KOPT-K1 (cell line): ENCODE data around the gene WRAP73.

ENCODE experiments used
- H3K27ac ChIP-seq: fragments of 200-600 bp; sonication (generic); 2 replicates; pipeline ENCODE4 v1.5.1; 2016; ENCODE audit warnings: antibody characterized with exemption, mild to moderate bottlenecking, low read depth, low read length; ENCODE audit not compliant: poor library complexity, severe bottlenecking
- H3K36me3 ChIP-seq: fragments of 200-600 bp; sonication (generic); 2 replicates; pipeline ENCODE4 v1.5.1; 2017; ENCODE audit warnings: antibody characterized with exemption, mild to moderate bottlenecking, low read length, moderate library complexity; ENCODE audit not compliant: insufficient read depth
- H3K9me3 ChIP-seq: fragments of 200-600 bp; sonication (generic); 2 replicates; pipeline ENCODE4 v1.5.1; 2017; ENCODE audit warnings: antibody characterized with exemption, low read length, mild to moderate bottlenecking; ENCODE audit not compliant: insufficient read depth, poor library complexity, severe bottlenecking

The WRAP73 gene

DNA sequence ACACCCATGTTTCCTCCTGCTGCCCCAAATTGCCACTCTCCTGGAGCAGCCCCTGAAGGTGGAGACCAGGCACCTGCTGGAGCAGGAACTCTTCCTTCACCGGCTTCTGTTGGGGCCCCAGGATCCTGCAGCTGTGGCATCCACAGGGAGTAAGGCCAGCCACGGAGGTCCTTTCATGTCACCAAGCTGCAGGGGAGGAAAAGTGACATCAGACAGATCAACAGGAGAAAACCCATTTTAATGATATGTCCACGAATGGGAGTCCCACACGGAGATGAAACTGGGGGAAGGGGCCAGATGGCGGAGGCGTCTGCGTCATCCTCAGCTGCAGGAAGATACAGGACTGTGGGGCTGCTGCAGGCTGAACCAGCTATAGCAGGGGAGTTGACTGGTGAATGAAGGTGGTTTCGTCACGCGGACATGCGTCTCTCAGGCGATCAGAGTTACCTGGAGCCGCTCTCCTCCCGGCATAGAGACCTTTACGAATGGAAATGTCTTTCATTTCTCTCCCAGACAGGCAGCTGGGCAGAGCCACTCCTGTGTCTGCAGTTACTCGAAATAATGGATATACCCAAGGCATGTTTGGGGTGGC is 12.3 kb upstream of the WRAP73 start:
- Histone ChIP-seq H3K27ac (no peak overlapping the region), H3K9me3 (no peaks in the 10 kb centered on the region), H3K36me3 (no peaks in the 10 kb centered on the region)

DNA sequence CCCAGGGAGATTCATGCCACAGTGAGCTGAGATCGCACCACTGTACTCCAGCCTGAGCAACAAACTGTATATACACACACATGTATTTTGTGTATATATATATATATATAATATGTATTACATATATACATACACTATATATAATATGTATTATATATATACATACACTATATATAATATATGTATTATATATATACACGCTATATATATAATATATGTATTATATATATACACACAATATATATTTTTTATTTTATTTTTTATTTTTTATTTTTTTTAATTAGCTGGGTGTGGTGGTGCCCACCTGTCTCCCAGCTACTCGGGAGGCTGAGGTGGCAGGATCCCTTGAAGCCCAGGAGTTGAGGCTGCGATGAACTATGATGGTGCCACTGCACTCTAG is 11.7 kb upstream of the WRAP73 start:
- Histone ChIP-seq H3K9me3 (no peaks in the 10 kb centered on the region), H3K36me3 (no peaks in the 10 kb centered on the region), H3K27ac (no peak overlapping the region)

DNA sequence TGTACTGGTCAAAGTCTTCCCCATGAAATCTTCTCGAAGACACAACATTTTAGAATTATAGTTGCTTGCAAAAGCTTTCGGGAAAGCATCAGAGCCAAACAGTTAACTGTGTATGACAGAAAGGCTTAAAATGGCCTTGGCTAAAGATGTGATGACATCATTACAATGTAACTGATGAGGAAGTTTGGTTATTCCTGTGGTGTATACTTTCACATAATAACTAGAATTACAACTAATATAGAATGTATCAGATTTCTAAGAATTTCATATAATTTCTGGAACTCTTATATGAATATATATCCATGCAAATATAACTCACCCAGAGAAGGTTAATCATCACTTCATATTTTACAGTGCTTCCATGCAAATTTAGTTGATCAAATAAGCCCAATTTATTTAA is 10.8 kb upstream of the WRAP73 start:
- Histone ChIP-seq H3K27ac (no peak overlapping the region), H3K9me3 (no peaks in the 10 kb centered on the region), H3K36me3 (no peaks in the 10 kb centered on the region)

DNA sequence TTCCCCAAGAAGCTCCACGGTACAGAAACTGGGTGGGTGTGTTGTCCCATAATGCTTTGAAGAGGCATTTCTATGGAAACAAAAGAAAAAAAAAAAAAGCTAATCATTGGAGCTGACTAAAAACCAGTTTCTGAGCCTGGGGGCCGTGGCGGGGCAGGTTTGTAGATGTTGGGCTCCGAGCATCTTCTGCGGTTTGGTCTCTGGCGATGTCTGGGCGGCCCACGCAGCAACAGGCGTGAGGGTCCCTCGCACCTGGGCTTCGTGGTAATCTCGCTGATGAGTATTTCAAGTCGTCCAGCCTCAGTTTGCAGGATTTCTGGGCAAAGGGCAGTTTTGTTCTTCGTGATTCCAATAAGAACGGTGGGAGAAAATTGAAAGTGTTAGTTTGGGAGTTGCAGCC is 9.2 kb upstream of the WRAP73 start:
- Histone ChIP-seq H3K9me3 (no peaks in the 10 kb centered on the region), H3K27ac (no peak overlapping the region), H3K36me3 (no peaks in the 10 kb centered on the region)

DNA sequence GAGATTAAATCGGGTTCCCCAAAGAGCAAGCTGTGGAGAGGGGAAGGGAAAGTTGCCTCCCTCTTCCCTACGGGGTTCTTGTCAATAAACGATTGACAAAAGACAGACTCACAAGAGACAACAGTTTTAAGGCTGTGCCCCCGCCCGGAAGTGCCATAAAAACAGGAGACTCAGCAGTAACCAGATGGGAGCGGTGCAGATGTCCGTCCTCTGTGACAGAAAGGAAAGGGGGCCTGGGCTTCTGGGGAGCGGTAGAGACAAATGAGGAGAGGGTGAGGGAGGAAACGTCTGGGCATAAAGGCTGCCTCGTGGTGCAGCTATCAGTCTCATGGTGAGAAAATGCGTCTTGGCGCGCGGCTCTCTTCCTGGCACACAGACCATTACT is 8.3 kb upstream of the WRAP73 start:
- Histone ChIP-seq H3K9me3 (no peaks in the 10 kb centered on the region), H3K27ac (no peak overlapping the region), H3K36me3 (no peaks in the 10 kb centered on the region)

DNA sequence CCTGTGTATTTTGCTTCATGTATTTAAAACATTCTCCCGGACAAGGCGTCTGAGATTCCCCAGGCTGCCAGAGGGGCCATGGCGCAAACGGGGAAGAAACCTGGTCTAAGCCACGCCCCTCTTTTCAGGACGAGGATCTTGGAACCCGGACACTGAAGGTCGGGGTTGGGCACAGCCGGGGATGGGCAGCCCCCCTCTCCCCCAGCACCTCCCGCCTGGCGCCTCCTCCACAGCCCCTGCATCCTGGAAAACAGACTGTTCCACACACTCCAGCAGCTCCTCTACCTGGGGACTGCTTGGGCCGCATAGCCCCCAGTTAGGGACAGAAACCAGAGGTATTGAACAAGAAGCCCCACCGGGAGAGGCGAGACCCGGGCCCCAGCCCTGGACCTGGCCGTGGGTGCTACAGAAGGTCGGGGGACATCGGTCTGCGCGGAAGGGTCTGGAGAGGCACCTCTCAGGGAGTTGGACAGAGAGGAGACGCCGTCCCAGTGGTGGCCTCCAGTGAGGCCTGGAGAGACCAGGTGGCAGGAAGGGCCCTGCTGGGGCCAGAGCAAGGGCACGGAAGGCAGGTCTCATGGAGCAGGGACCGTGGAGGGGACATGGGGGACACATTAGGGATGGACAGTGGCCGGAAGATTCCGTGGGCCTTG is 7.8 kb upstream of the WRAP73 start:
- Histone ChIP-seq H3K36me3 (no peaks in the 10 kb centered on the region), H3K9me3 (no peaks in the 10 kb centered on the region), H3K27ac (no peak overlapping the region)

DNA sequence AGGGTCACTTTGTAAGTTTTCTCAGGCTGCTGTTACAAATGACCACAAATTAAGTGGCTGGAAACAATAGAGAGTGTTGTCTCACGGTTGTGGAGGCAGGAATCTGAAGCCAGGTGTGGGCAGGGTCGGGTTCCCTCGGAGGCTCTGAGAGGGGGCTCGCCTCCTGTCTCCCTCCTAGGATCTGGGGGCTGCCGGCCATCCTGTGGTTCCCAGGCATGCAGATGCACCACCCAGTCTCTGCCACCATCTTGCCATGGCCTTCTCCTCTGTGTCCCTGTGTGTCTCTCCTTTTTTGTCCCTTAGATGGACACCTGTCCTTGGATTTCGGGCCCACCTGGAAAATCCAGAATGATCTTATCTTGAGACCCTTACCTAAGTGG is 7.2 kb upstream of the WRAP73 start:
- H3K27ac ChIP-seq: no peak overlapping the region
- no peaks in the 10 kb centered on the region for H3K9me3 ChIP-seq
- no peaks in the 10 kb centered on the region for H3K36me3 ChIP-seq

DNA sequence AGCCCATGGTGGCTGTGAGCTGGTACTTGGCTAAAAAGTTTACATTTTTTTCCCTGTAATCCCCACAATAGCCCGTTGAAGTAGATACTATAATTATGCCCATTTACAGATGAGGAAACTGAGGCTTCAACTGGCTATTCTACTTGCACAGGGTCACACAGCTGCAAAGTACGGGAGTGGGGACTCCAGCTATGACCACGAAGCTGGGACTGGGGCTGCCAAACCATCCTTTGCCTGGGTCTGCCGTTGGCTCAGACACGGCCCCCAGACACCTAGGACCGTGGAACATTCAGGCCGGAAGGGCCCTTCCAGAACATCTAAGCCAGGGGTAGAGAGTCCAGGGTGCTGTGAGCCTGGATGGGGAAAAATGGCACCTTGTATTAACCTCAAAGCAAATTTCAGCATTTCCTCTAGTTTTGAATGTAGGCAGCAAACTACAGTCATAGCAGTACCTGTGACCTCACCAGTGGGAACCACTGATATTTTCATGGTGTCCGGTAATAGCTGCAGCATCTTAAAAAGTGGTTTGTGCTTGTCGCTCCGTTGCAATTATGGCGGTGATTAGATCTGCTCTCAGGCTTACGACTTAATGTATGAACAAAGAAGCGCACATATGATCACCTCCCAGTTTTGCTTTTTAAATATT is 6.7 kb upstream of the WRAP73 start:
- Histone ChIP-seq H3K9me3 (no peaks in the 10 kb centered on the region), H3K36me3 (no peaks in the 10 kb centered on the region), H3K27ac (no peak overlapping the region)

DNA sequence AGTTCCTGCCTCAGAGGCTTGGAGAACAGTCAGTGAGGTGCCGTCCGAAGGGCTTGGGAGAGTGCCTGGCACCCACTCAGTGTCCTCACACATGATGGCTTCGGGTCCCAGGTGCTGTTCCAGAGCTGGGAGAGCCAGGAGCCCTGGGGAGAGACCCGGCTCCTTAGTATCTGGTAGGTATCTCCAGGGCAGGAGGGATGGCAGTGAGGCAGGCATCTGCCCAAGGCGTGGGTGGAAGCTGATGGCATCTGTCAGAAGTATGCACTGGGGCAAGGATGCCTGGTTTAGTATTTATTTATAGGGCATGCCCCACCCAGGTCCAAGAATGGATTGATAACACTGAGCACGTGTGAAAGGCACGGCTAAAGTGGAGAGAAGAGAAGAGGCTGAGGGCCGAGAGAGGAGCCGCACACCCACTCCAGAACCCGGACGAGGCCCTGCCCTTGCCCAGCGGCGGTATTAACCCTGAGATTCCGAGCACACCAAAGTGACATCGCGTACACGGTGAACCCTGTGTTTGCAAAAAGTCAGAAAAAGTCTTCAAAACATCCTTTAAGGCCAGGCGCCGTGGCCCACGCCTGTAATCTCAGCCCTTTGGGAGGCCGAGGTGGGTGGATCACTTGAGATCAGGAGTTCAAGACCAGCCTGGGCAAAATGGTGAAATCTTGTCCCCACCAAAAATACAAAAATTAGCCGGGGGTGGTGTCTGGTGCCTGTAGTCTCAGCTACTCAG is 4.8 kb upstream of the WRAP73 start:
- Histone ChIP-seq H3K9me3 (no peaks in the 10 kb centered on the region), H3K27ac (no peak overlapping the region), H3K36me3 (no peaks in the 10 kb centered on the region)

DNA sequence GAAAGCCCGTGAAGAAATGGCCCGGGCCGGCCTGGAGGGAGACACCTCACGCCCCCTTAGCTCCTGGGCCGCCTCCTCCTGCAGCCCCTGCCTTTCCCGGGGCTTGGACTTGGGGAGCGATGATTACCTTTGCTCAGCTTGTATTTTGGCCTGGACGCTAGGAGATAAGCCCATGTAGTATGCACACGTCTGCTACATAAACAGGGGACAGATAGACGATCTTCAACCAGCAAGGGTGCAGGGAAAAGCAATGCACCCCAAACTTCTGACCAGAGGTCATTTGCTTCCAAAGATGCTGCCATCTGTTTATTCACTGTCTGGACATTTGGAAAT is 3.3 kb upstream of the WRAP73 start:
- Histone ChIP-seq H3K36me3 (no peaks in the 10 kb centered on the region), H3K9me3 (no peaks in the 10 kb centered on the region), H3K27ac (no peak overlapping the region)

DNA sequence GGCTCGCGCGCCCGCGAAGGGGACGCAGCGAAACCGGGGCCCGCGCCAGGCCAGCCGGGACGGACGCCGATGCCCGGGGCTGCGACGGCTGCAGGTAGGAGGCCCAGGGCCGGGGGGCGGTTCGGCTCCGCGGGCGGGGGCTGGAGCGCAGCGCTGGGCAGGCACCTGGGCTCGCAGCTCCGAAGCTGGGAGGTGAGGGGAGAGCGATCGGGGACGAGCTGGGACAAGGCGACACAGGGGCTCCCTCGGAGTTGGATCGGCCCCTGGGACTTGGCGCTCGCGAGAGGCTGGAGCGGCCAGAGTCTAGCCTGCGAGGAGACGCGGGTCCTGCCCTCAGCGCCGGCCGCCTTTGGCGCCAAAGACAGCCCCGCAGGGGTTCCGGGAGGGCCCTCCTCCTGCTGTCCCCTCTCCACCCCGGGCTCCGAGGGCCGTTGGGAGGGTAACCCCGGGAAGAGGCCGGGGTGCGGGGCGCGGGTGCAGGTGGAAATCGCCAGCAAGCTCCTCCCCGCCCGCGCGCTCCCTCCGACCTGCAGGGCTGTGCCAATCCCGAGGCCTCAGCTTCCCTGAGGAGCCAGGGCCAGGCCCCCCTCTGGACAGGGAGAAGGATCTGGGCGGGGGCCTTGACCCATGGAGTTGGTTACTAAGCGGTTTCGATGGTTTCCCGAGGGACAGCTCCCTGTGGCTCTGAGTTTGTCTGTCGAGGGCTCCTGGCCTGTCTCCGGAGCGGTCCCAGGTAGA is 2.8 kb upstream of the WRAP73 start:
- Histone ChIP-seq H3K27ac (no peak overlapping the region), H3K36me3 (no peaks in the 10 kb centered on the region), H3K9me3 (no peaks in the 10 kb centered on the region)

DNA sequence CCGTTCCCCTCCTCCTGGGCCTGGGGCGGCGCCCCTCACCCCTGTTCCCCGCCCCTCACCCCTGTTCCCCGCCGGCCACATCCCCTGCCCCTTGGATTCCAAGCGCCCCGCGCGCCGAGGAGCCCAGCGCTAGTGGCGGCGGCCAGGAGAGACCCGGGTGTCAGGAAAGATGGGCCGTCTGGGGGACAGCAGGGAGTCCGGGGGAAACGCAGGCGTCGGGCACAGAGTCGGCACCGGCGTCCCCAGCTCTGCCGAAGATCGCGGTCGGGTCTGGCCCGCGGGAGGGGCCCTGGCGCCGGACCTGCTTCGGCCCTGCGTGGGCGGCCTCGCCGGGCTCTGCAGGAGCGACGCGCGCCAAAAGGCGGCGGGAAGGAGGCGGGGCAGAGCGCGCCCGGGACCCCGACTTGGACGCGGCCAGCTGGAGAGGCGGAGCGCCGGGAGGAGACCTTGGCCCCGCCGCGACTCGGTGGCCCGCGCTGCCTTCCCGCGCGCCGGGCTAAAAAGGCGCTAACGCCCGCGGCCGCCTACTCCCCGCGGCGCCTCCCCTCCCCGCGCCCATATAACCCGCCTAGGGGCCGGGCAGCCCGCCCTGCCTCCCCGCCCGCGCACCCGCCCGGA is 2.1 kb upstream of the WRAP73 start, which contains the start of gene TP73:
TP73 (plus strand) TSS at position 587 of the 618 bp plus-strand sequence. CDS start 29,850 bp downstream, outside the sequence.
- Histone ChIP-seq H3K36me3 (peaks cover 6% of the 10 kb centered on the region), H3K9me3 (no peaks in the 10 kb centered on the region), H3K27ac (no peak within 1 kb of the TSS)

DNA sequence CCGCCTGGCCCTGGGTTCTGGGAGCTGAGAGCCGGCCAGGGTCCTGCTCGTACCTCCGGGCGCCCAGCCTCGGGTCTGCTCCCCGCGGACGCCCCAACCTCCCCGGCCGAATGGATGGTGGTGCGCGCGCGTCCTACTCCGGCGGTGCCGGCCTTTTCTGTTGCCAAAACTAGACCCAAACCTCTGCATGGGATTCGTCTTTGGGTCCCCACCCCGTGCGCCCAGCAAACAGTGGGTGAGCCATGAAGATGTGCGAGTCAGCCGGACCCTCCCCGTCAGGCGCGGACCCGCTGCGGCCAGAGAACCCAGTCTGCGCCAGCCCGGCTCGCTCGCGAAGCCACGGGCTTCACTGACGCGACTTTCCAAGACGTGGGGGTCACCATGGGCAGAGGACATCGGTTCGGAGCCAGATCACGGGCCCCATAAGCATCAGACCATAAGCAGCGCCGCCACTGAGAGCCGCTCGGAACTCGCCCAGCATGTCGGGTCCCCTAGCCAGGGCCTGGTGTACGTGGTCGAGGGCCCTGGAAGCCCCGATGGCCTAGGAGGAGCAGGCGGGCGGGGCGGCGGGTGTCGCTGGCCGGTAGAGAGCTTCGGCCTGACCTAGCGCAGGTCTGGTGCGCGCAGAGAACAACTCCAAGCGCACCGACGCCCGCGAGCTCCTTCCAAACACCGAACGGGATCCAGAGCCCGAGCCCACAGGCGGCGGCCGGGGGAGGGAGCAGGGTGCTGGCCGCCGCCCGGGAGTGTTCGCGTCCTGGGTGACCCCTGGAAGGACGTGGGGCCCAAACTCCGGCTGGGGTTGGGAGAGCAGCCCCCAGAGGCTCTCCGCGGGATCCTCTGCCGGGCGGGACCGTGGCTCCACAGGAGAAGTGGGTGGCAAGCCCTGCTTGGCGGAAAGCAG is 1.4 kb upstream of the WRAP73 start:
- Histone ChIP-seq H3K9me3 (no peaks in the 10 kb centered on the region), H3K27ac (no peak overlapping the region)

More for the DNA sequence above, 1.4 kb upstream of the WRAP73 start:
- H3K36me3 ChIP-seq: peaks cover 14% of the 10 kb centered on the region
